ENCODE results near the gene METTL18.
"Not testable (repeated sequence)": the region's sequence is repeated elsewhere in the genome, so short reads cannot be mapped to it uniquely, and the experiment has no call there.

Gene METTL18

GRCh38 chr1:169794530-169795416 is at the start of gene METTL18:
TSS of gene METTL18 (minus strand) at chr1:169794907. CDS start at chr1:169793695, 1,212 bp downstream.
- DNase-seq: peak; percentile 88

DNA sequence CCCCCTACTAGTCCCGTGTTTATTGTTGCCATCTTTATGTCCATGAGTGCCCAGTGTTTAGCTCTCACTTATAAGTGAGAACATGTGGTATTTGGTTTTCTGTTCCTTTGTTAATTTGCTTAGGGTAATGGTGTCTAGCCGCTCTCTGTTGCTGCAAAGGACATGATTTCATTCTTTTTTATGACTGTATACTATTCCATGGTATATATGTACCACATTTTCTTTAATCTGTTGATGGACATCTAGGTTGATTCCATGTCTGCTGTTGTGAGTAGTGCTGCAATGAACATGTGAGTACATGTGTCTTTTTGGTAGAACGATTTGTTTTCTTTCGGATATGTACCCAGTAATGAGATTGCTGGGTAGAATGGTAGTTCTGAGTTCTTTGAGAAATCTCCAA is 44.2 kb upstream of the METTL18 start:
- no peak for DNase-seq

DNA sequence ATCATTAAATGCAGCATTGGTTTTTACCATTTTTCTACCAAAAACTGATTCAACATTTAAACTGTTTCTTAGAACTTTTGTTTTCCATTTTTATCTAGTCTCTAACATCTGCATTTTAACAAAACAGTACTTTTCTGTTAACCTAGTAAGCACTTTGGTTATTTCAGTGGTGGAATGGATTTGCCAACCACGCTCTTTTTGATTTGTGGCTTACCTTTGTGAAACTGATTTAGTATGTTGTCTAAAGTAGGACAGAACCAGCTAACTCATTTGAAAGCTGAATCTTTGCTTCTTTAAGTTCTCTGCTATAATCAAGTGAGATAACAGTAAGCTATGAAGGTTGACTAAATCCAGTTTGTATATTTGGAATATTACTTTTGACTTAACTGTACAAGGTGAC is 41.5 kb upstream of the METTL18 start:
- no peak for DNase-seq

DNA sequence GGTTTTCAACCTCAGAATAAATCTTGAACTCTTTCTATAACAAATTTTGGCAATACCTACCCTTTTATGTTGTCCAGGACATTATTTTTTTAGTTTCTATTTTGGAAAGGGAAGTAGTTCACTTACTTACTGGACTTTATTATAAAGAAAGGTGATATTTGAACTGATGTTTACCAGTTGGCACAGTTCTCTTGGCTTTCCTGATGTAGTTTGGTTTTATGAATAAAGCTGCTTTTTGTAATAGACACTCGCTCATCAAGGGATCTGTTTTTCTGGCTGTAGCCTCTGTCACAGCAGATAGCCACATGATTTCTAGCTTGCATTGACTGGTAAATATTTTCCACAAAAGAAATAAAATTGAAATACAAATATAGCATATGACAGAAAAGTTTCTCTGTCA is 40.9 kb upstream of the METTL18 start:
- DNase-seq: no peak

- no peak for DNase-seq
These were observed 40.2 kb upstream of the METTL18 start for GRCh38 chr1:169834869-169835268.

GRCh38 chr1:169833179-169833901 is 38.6 kb upstream of the METTL18 start:
- no peak for DNase-seq

DNA sequence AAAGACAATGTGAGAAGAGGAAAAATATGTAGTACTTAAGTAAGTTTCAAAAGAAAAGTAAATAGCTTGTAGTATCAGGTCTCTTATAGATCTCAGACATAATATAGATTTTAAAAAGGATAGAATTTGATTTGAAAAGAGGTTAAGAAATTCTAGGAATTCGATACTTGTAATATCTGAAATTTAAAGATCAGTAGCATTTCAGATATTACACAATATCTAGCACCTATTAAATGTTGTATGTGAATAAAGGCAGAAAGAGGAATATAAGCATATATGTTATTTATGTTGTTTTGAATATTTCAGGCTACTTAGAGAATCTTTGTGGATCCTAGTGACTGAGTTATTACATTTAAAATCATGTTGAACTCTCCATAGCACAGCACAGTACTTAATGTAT is 35.0 kb upstream of the METTL18 start:
- no peak for DNase-seq

DNA sequence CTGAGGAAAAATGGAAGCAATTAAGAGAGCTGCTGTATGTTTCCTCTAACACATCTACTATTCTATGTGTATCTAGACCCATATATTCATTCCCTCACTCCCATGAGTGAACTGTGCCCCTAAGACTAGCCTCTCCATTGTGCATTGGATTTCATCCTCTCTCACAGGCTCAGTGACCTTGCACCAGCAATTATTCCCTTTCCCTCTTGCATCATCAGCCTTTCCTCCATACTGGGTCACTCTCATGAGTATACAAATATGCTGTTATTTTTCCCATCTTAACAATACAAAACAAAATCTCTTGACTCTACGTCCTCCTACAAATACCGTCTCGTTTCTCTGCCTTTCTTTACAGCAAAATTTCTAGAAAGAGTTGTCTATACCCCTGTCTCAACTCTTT is 29.4 kb upstream of the METTL18 start:
- DNase-seq: no peak

GRCh38 chr1:169821500-169821899 is 26.8 kb upstream of the METTL18 start:
- no peak for DNase-seq

GRCh38 chr1:169816617-169817016 is 21.9 kb upstream of the METTL18 start:
- no peak for DNase-seq

DNA sequence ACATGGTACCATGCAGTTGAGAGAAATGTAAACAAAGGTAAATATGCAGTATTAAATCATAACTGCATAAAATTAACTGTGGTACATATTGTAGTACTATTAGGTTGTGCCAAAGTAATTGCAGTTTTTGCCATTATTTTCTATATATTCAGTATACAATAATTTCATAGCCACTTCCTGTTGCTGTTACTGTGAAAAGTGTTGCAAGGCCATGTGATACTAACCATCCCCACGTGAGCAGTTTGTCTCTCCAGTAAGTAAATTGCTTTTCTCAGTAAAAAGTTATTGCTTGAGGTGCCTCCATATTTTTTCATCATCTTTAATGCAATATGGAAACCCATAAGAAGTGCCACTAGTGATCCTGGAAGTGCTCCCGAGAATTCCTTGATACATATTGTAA is 19.6 kb upstream of the METTL18 start:
- no peak for DNase-seq

- DNase-seq: no peak
These were observed 17.4 kb upstream of the METTL18 start for GRCh38 chr1:169812131-169812530.

DNA sequence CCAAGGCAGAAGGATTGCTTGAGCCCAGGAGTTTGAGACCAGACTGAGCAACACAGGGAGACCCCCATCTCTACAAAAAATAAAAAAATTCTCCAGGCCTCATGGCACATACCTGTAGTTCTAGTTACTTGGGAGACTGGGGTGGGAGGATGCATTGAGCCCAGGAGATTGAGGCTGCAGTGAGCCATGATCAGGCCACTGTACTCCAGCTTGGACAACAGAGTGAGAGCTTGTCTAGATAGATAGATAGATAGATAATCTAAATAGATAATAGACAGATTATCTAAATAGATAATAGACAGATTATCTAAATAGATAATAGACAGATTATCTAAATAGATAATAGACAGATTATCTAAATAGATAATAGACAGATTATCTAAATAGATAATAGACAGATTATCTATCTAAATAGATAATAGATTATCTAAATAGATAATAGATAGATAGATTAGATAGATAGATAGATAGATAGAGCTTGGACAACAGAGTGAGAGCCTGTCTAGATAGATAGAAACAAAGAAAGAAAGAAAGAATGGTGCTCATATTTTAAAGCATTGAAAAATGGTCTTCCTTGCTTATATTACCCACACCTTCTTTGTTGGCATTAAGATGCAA is 16.8 kb upstream of the METTL18 start:
- DNase-seq: not testable (repeated sequence)

DNA sequence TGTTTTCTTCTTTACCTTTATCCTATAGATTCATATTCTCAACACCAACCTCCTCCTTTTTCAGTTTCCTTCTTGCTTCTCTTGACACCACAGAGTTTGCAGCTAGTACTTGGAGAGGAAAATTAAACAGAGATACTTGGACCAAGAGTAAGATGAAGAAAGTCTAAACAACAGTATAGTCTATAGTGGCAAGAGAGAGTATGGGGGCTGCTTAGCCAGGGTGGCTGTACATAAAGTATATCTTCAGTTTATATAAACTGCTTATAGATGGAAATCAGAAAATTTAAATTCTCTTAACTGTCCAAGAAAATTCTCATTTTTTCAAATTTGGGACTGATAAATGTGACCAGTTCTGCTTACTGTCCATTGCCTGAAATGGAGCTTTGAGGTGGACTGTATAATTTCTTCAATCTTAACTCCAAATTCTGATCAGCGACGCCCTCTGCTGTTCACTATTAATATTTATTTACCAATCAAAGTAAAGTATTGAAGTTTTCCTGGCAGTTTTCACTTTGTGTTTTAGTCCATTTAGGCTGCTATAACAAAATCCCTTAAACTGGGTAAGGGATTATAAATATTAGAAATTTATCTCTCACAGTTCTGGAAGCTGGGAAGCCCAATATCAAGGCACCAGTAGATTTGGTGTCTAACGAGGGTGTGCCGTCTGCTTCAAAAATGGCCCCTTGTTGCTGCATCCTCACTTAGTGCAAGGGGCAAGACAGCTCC is 14.8 kb upstream of the METTL18 start:
- DNase-seq: no peak

GRCh38 chr1:169804941-169805340 is 10.2 kb upstream of the METTL18 start:
- DNase-seq: no peak

- peak; percentile 2 for DNase-seq
These were observed 8.2 kb upstream of the METTL18 start for GRCh38 chr1:169802888-169803287.

DNA sequence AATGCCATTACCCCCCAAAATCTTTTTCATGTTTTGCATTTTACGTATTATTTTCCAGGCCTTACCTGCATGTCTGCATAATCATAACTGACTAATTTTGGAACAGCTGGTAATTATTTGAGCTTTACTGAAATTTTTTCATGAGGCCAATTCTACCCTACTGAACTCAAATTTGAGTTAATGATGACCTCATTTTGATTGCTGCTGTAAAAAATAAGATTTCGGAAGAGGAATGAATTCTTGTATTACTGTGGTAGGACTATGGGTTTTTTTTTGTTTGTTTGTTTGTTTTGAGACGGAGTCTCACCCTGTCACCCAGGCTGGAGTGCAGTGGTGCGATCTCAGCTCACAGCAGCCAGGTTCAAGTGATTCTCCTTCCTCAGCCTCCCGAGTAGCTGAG is 2.6 kb upstream of the METTL18 start:
- no peak for DNase-seq

- no peak for DNase-seq
These were observed 1.6 kb upstream of the METTL18 start for GRCh38 chr1:169796274-169796810.

DNA sequence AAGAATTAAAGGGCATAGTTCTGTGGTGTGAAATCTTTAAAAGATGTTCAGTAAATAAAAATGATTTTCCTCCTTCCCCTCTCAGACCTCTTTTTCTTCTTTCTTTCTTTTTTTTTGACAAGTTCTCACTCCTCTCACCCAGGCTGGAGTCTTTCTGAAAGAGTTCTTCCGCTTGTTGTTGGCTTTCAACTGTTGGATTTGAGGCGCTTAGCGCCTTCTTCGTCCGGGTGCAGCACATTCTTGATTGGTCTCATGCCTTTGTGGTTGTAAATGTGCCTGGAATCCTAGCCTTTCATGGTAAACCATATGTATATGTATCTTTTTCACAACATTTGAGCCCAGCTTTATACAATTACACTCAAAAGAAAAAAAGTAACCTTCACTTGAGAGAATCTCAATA is 980 bp upstream of the METTL18 start:
- no peak for DNase-seq

DNA sequence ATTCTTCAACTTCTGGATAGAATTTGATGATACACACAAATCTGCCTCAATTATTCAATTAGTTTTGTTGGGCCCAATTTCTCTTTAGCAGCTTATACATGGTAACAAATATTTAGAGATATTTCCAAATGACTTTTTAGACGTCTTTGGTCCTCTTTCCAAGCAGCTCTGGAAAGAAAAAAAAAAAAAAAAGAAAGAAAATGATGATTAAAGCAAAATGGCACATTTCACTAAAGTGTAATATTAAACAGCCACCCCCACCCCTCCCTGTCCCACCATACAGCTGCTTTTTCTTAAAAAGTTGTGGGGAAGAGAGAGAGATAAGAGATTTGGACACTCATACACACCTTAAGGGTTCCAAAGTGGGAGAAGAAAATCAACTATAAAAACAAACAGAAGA is 977 bp downstream of the METTL18 start:
- no peak for DNase-seq

GRCh38 chr1:169788402-169788801 is 6.3 kb downstream of the METTL18 start:
- no peak for DNase-seq

DNA sequence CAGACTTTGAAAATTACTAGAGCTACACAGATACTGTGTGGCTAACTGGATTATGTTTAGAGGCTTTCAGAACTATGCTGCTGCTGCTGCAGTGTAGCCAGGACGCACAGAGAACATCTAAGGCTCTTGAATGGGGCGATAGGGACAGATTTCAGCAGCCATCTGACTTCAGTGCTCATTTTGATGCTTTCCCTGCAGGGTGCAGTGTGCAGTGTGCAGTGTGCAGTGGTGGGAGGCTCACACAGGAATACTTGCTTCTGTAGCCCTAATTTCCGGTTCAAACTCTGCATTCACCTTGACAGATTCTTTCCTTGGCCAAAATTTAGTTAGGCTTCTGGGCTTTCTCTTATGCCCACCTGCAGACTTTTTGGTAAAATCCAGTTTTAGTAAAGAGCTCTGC is 7.7 kb downstream of the METTL18 start:
- DNase-seq: no peak

DNA sequence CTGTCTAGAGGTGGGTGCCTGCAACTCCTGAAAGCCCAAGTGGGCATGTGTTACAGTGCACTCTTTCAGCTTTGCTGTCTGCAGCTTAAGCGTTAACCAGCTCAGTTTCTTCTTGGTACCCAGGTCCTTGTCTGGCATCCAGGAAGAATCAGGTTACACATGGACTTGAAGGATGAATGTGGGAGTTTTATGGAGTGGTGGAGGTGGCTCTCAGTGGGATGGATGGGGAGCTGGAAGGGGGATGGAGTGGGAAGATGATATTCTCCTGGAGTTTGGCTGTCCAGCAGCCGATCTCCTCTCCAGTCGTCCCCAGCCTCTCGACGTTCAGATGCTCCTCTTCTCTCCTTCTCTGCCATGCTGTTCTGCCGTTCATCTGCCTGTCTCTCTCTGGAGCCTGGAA is 9.4 kb downstream of the METTL18 start:
- no peak for DNase-seq

Data from GDM1 (cell line).